Measurements from ENCODE around the gene CWC15.
"Not testable (repeated sequence)": the region's sequence is repeated elsewhere in the genome, so short reads cannot be mapped to it uniquely, and the experiment has no call there.

The CWC15 gene

GRCh38 chr11:94954753-94955152 lies 18.6 kb downstream of the CWC15 start:
- no peak for DNase-seq (ENCODE audit: low read depth in 2 of 2)

GRCh38 chr11:94948070-94948617 lies 25.2 kb downstream of the CWC15 start:
- no peak for DNase-seq (ENCODE audit: low read depth in 2 of 2)

GRCh38 chr11:94946812-94947211 lies 26.5 kb downstream of the CWC15 start:
- no peak for DNase-seq (ENCODE audit: low read depth in 2 of 2)

- DNase-seq (ENCODE audit: low read depth in 2 of 2) = no peak
Measured at GRCh38 chr11:94941131-94941530, 32.2 kb downstream of the CWC15 start.

- no peak for DNase-seq (ENCODE audit: low read depth in 2 of 2)
Measured at GRCh38 chr11:94939346-94939745, 34.0 kb downstream of the CWC15 start.

GRCh38 chr11:94938095-94939055 lies 35.0 kb downstream of the CWC15 start:
- no peak for DNase-seq (ENCODE audit: low read depth in 2 of 2)

- no peak for DNase-seq (ENCODE audit: low read depth in 2 of 2)
Measured at GRCh38 chr11:94934846-94935245, 38.5 kb downstream of the CWC15 start.

GRCh38 chr11:94934362-94934761 lies 39.0 kb downstream of the CWC15 start:
- DNase-seq (ENCODE audit: low read depth in 2 of 2) = no peak

GRCh38 chr11:94933223-94934130 lies 39.9 kb downstream of the CWC15 start:
- no peak for DNase-seq (ENCODE audit: low read depth in 2 of 2)

- no peak for DNase-seq (ENCODE audit: low read depth in 2 of 2)
Measured at GRCh38 chr11:94932503-94932902, 40.9 kb downstream of the CWC15 start.

GRCh38 chr11:94932072-94932471 lies 41.3 kb downstream of the CWC15 start:
- not testable (repeated sequence) for DNase-seq (ENCODE audit: low read depth in 2 of 2)

GRCh38 chr11:94928117-94928990 lies 45.0 kb downstream of the CWC15 start:
- DNase-seq (ENCODE audit: low read depth in 2 of 2) = no peak

- no peak for DNase-seq (ENCODE audit: low read depth in 2 of 2)
Measured at GRCh38 chr11:94926698-94927237, 46.6 kb downstream of the CWC15 start.

GRCh38 chr11:94926271-94926625 lies 47.1 kb downstream of the CWC15 start:
- no peak for DNase-seq (ENCODE audit: low read depth in 2 of 2)

GRCh38 chr11:94925422-94926270 lies 47.7 kb downstream of the CWC15 start:
- no peak for DNase-seq (ENCODE audit: low read depth in 2 of 2)

- DNase-seq (ENCODE audit: low read depth in 2 of 2) = no peak
Measured at GRCh38 chr11:94924612-94925011, 48.7 kb downstream of the CWC15 start.

GRCh38 chr11:94924171-94924572 lies 49.2 kb downstream of the CWC15 start:
- no peak for DNase-seq (ENCODE audit: low read depth in 2 of 2)

GRCh38 chr11:94923004-94923334 lies 50.4 kb downstream of the CWC15 start:
- DNase-seq (ENCODE audit: low read depth in 2 of 2) = no peak

- no peak for DNase-seq (ENCODE audit: low read depth in 2 of 2)
Measured at GRCh38 chr11:94922321-94923003, 50.9 kb downstream of the CWC15 start.

GRCh38 chr11:94920311-94920710 lies 53.0 kb downstream of the CWC15 start:
- no peak for DNase-seq (ENCODE audit: low read depth in 2 of 2)
